PC-9 (cell line): ENCODE data around the gene ADAMTS2. TPM values are rescaled to one million over a fixed set of nuclear protein-coding genes. Genes with fewer than 3 reads are reported as not detected.

Source experiments
- BruUV-seq: library from RNA; stranded (reverse); fragments of 400-500 nt; replicated peaks from 2 replicates; lab custom pipeline; 2021; lab: Mats Ljungman, UMichigan
- CTCF ChIA-PET: fragments of 300-600 bp; sonication (Branson Sonifier 250); formaldehyde crosslinking; loops from one replicate; lab custom pipeline; 2022; ENCODE audit warnings: antibody characterized with exemption; lab: Charles Lee
- POLR2A ChIA-PET: fragments of 300-600 bp; sonication (Branson Sonifier 250); formaldehyde crosslinking; loops from one replicate; lab custom pipeline; 2022; ENCODE audit warnings: antibody characterized with exemption; ENCODE audit not compliant: unreplicated experiment; lab: Charles Lee
- DNase-seq, 2 experiments: peaks; one replicate each; pipeline versions ENCODE4 v3.0.0 to v3.0.0-alpha.2; 2015 to 2022; ENCODE audit warnings: mixed read lengths in 1 of 2
- H2AFZ ChIP-seq: fragments of 200-600 bp; sonication (generic); 2 replicates; pipeline ENCODE4 v1.8.1; 2017; ENCODE audit warnings: antibody characterized with exemption
- H3F3A ChIP-seq: fragments of 200-600 bp; sonication (generic); 2 replicates; pipeline ENCODE4 v1.8.1; 2017; ENCODE audit warnings: antibody characterized with exemption, mild to moderate bottlenecking, low read depth; ENCODE audit not compliant: insufficient read depth
- H3K27ac ChIP-seq: fragments of 200-600 bp; sonication (generic); 2 replicates; pipeline ENCODE4 v1.6.1; 2016; ENCODE audit warnings: mixed run types
- H3K27me3 ChIP-seq: fragments of 200-600 bp; sonication (generic); 2 replicates; pipeline ENCODE4 v1.6.1; 2016; ENCODE audit warnings: low read depth, mixed run types; ENCODE audit not compliant: insufficient read depth
- H3K36me3 ChIP-seq: fragments of 200-600 bp; sonication (generic); 2 replicates; pipeline ENCODE4 v1.6.1; 2016; ENCODE audit warnings: low read depth, mixed run types
- H3K4me1 ChIP-seq: fragments of 200-600 bp; sonication (generic); replicated peaks from 2 replicates; pipeline ENCODE4 v1.6.1; 2016; ENCODE audit warnings: mixed run types; ENCODE audit not compliant: insufficient read depth
- H3K4me2 ChIP-seq: fragments of 200-600 bp; sonication (generic); 2 replicates; pipeline ENCODE4 v1.6.1; 2017; ENCODE audit warnings: mixed run types
- H3K4me3 ChIP-seq: fragments of 200-600 bp; sonication (generic); 2 replicates; pipeline ENCODE4 v1.6.1; 2016; ENCODE audit warnings: mixed run types
- H3K79me2 ChIP-seq: fragments of 200-600 bp; sonication (generic); 2 replicates; pipeline ENCODE4 v1.6.1; 2017; ENCODE audit warnings: low read depth, mixed run types
- H3K9me2 ChIP-seq: fragments of 200-600 bp; sonication (generic); 2 replicates; pipeline ENCODE4 v1.8.1; 2017; ENCODE audit warnings: mild to moderate bottlenecking; ENCODE audit not compliant: insufficient read depth
- H3K9me3 ChIP-seq: fragments of 200-600 bp; sonication (generic); 2 replicates; pipeline ENCODE4 v1.8.1; 2016; ENCODE audit warnings: low read depth; ENCODE audit not compliant: insufficient read depth
- H4K20me1 ChIP-seq: fragments of 200-600 bp; sonication (generic); 2 replicates; pipeline ENCODE4 v1.8.1; 2017; ENCODE audit not compliant: insufficient read depth
- EZH2 ChIP-seq: fragments of 200-600 bp; sonication (generic); IDR thresholded peaks from 2 replicates; pipeline ENCODE4 v1.8.0; 2017; ENCODE audit warnings: antibody characterized with exemption, low read depth
- intact Hi-C: fragments of 100-400 bp; cut with micrococcal nuclease; formaldehyde crosslinking; loops from one replicate; pipeline ENCODE4 v1.10.0; 2022; ENCODE audit not compliant: unreplicated experiment
- total RNA-seq: library from RNA; stranded (reverse); gene quantifications from 2 replicates; pipeline ENCODE4 v1.2.3, GENCODE V29; 2021
- TF ChIP-seq, protein P1 (sequence below): fragments of 200-600 bp; sonication (generic); conservative IDR thresholded peaks from 2 replicates; pipeline ENCODE4 v1.6.1; 2017; ENCODE audit warnings: mixed run types, antibody characterized with exemption, mild to moderate bottlenecking, moderate library complexity

Gene ADAMTS2
- total RNA-seq, 1 experiment from 2014 or later = not detected

DNA sequence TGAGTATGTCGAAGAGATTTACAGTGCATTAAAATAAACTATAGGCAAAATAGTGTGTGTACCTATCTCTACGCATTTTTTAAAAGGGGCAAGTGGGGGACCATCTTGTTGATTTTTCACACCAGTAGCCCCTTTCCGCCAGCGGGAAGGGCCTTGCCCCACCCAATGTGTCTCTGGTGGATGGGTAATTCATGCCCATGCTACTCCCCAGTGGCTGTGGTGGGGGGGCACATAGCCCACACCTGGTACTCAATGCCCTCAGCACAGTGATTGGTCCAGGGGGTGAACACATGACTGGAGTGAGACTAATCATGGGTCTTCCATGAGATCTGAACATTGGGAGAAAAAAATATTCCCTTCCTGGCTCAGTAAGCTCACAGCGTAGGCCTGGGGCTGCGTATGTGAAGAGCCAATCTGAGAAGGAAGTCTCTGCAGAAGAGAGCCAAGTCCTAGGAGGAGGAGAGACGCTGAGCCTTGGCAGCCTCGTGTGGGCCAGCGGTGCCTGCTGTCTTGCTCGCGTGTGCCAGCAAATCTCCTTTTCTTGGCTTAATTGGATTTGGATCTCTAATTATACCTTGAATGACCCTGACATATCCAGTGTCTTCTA, 103.4 kb downstream of the ADAMTS2 start:
- no peak overlapping the region for H3K27ac ChIP-seq
- ChIA-PET CTCF (no interaction called here), POLR2A (no interaction called here)
- no peaks in the 10 kb centered on the region for H3K9me3 ChIP-seq
- no peaks in the 10 kb centered on the region for H4K20me1 ChIP-seq
- intact Hi-C loops = no loop called here
- no peaks in the 10 kb centered on the region for H3K36me3 ChIP-seq
- DNase-seq = no peak
- H3K27me3 ChIP-seq = peaks cover 94% of the 10 kb centered on the region
- H3K79me2 ChIP-seq = no peaks in the 10 kb centered on the region
- H3K4me2 ChIP-seq = no peak overlapping the region
- H3F3A ChIP-seq = no peaks in the 10 kb centered on the region
- no TSS peak for BruUV-seq
- TF ChIP-seq, protein P1, sequence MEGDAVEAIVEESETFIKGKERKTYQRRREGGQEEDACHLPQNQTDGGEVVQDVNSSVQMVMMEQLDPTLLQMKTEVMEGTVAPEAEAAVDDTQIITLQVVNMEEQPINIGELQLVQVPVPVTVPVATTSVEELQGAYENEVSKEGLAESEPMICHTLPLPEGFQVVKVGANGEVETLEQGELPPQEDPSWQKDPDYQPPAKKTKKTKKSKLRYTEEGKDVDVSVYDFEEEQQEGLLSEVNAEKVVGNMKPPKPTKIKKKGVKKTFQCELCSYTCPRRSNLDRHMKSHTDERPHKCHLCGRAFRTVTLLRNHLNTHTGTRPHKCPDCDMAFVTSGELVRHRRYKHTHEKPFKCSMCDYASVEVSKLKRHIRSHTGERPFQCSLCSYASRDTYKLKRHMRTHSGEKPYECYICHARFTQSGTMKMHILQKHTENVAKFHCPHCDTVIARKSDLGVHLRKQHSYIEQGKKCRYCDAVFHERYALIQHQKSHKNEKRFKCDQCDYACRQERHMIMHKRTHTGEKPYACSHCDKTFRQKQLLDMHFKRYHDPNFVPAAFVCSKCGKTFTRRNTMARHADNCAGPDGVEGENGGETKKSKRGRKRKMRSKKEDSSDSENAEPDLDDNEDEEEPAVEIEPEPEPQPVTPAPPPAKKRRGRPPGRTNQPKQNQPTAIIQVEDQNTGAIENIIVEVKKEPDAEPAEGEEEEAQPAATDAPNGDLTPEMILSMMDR = no peak
- H3K9me2 ChIP-seq = no peaks in the 10 kb centered on the region
- no peak overlapping the region for H2AFZ ChIP-seq
- H3K4me3 ChIP-seq = no peak overlapping the region
- H3K4me1 ChIP-seq = no peaks in the 10 kb centered on the region

DNA sequence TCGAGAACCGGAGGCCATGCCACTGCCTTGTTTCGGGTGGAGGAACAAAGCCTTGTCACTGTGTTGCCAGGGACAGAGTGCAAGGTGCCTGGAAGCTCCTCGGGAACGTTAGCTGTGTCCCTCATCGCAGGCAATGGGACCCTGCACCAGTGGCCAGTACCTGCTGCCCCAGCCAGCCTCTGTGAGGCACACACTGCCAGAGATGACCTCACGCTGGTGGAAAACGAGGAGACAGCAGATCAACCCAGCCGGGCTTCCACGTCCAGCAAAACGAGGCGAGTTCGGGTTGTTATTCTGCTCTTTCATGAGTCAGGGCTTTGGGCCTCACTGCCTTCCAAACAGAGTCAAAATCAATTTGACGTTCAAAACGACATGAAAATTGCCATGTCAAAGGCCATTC, 104.1 kb downstream of the ADAMTS2 start:
- no TSS peak for BruUV-seq
- no peak overlapping the region for H3K27ac ChIP-seq
- no peaks in the 10 kb centered on the region for H4K20me1 ChIP-seq
- H3K4me1 ChIP-seq = no peaks in the 10 kb centered on the region
- ChIA-PET POLR2A (no interaction called here), CTCF (no interaction called here)
- H3K27me3 ChIP-seq = peaks cover 93% of the 10 kb centered on the region
- H3F3A ChIP-seq = no peaks in the 10 kb centered on the region
- H3K9me2 ChIP-seq = no peaks in the 10 kb centered on the region
- no peak overlapping the region for H3K4me2 ChIP-seq
- TF ChIP-seq, protein P1 = no peak
- TF ChIP-seq EZH2 = no peak
- H2AFZ ChIP-seq = no peak overlapping the region
- no peak for DNase-seq
- no peaks in the 10 kb centered on the region for H3K79me2 ChIP-seq
- H3K4me3 ChIP-seq = no peak overlapping the region
- no peaks in the 10 kb centered on the region for H3K36me3 ChIP-seq
- no peaks in the 10 kb centered on the region for H3K9me3 ChIP-seq
- intact Hi-C loops = no loop called here

DNA sequence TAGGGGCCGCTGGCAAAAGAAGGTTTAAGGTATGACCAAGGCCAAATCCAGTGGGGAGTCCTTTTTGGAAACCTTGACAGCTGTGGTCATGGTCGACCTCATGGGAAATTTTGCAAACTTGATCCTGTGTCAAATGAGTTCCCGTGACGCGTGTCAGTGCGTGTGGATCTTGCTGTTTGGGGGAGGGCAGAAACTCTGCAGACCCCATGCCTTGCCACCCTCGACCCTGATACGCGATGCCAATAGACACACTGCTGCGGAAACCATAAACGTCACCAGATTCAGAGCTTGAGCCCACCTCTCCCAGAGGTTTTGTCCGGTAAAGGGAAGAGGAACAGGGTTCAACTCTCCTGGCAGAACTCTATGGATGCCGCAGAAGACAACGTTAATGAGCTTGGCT, 104.7 kb downstream of the ADAMTS2 start:
- Histone ChIP-seq H2AFZ (no peak overlapping the region), H3K9me2 (no peaks in the 10 kb centered on the region), H3K27me3 (peaks cover 95% of the 10 kb centered on the region), H3F3A (no peaks in the 10 kb centered on the region), H3K27ac (no peak overlapping the region), H3K9me3 (no peaks in the 10 kb centered on the region), H3K4me3 (no peak overlapping the region), H4K20me1 (no peaks in the 10 kb centered on the region), H3K36me3 (no peaks in the 10 kb centered on the region), H3K79me2 (no peaks in the 10 kb centered on the region), H3K4me2 (no peak overlapping the region), H3K4me1 (no peaks in the 10 kb centered on the region)
- BruUV-seq = no TSS peak
- CTCF ChIA-PET = no interaction called here
- no peak for DNase-seq
- POLR2A ChIA-PET = no interaction called here
- TF ChIP-seq EZH2 = no peak
- TF ChIP-seq, protein P1 = no peak
- intact Hi-C loops = no loop called here
